Prostate gland (tissue), 2 donors: ENCODE measurements around the gene TMEM26.

Experiments
- CTCF ChIP-seq, 4 experiments: fragments of 200-600 bp in 2 of 4; fragments of 450-650 bp in 2 of 4; sonication (generic) in 2 of 4; IDR thresholded peaks; 1 replicate in 3 of 4; 2 replicates in 1 of 4; pipeline ENCODE4 v1.5.1; 2016 to 2019; ENCODE audit warnings: antibody characterized with exemption in 4 of 4, mild to moderate bottlenecking in 2 of 4, moderate library complexity in 2 of 4
- POLR2A ChIP-seq: fragments of 450-650 bp; IDR thresholded peaks from one replicate; pipeline ENCODE4 v1.6.1; 2016; ENCODE audit warnings: antibody characterized with exemption, mild to moderate bottlenecking
- POLR2AphosphoS5 ChIP-seq: sonication (generic); formaldehyde crosslinking; IDR thresholded peaks from one replicate; pipeline ENCODE4 v1.6.1; 2017; ENCODE audit warnings: antibody characterized with exemption

GRCh38 chr10:61448091-61448490 is 5.1 kb downstream of the TMEM26 start:
- no peak for TF ChIP-seq CTCF (IDR thresholded peaks at IDR 0.05)
- TF ChIP-seq POLR2A = no peak
- no peak for TF ChIP-seq POLR2AphosphoS5
